Liver (tissue), 3 donors: ENCODE results near the gene CACNA1C.

ENCODE experiments used
- FOXA1 ChIP-seq: IDR thresholded peaks from 2 replicates; pipeline ENCODE4 v1.6.1; 2016; ENCODE audit warnings: antibody characterized with exemption
- JUND ChIP-seq, 2 donors: IDR thresholded peaks; 2 replicates each; pipeline ENCODE4 v1.6.1; 2016; ENCODE audit warnings: antibody characterized with exemption in 2 of 2
- SP1 ChIP-seq: IDR thresholded peaks from 2 replicates; pipeline ENCODE4 v1.6.1; 2018; ENCODE audit warnings: antibody characterized with exemption, mild to moderate bottlenecking
- TAF1 ChIP-seq: conservative IDR thresholded peaks from 2 replicates; pipeline ENCODE4 v1.6.1; 2016; ENCODE audit warnings: antibody characterized with exemption, mild to moderate bottlenecking
- TF ChIP-seq, protein P1 (sequence below): fragments of 150-350 bp; IDR thresholded peaks from 2 replicates; pipeline ENCODE4 v1.5.1; 2017; ENCODE audit warnings: improper control_type of control experiment, low read depth, low read length; ENCODE audit not compliant: missing input control
- TF ChIP-seq, protein P2 (sequence below): IDR thresholded peaks from 2 replicates; pipeline ENCODE4 v1.6.1; 2016; ENCODE audit warnings: antibody characterized with exemption
- donor health status: healthy.
- donor health status: healthy.

DNA sequence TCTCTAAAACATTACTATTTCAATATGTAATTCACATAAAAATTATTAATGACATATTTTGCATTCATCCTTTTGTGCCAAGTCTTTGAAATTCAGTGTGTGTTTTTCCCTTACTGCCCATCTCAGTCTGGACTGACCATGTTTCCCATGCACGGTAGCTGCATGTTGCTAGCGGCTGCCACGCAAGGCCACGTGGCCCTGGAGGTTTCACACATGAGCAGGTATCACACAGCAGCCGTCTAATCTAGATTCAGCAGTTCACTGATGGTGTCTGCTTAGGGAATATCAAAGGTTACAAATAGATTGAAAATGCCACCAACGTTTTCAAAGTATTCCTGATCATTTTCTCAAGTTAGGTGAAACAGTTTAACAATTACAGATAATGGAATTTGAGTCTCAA lies 507.1 kb downstream of the CACNA1C start:
- TF ChIP-seq, protein P1, sequence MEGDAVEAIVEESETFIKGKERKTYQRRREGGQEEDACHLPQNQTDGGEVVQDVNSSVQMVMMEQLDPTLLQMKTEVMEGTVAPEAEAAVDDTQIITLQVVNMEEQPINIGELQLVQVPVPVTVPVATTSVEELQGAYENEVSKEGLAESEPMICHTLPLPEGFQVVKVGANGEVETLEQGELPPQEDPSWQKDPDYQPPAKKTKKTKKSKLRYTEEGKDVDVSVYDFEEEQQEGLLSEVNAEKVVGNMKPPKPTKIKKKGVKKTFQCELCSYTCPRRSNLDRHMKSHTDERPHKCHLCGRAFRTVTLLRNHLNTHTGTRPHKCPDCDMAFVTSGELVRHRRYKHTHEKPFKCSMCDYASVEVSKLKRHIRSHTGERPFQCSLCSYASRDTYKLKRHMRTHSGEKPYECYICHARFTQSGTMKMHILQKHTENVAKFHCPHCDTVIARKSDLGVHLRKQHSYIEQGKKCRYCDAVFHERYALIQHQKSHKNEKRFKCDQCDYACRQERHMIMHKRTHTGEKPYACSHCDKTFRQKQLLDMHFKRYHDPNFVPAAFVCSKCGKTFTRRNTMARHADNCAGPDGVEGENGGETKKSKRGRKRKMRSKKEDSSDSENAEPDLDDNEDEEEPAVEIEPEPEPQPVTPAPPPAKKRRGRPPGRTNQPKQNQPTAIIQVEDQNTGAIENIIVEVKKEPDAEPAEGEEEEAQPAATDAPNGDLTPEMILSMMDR, result no peak
- TF ChIP-seq TAF1 (no peak), FOXA1 (no peak), SP1 (no peak), JUND (IDR thresholded peaks at IDR 0.05) (no peak)
- TF ChIP-seq, protein P2, sequence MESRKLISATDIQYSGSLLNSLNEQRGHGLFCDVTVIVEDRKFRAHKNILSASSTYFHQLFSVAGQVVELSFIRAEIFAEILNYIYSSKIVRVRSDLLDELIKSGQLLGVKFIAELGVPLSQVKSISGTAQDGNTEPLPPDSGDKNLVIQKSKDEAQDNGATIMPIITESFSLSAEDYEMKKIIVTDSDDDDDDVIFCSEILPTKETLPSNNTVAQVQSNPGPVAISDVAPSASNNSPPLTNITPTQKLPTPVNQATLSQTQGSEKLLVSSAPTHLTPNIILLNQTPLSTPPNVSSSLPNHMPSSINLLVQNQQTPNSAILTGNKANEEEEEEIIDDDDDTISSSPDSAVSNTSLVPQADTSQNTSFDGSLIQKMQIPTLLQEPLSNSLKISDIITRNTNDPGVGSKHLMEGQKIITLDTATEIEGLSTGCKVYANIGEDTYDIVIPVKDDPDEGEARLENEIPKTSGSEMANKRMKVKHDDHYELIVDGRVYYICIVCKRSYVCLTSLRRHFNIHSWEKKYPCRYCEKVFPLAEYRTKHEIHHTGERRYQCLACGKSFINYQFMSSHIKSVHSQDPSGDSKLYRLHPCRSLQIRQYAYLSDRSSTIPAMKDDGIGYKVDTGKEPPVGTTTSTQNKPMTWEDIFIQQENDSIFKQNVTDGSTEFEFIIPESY, result no peak
